ENCODE measurements around the gene MTNR1A. TPM values are rescaled to one million over a fixed set of nuclear protein-coding genes. Genes with fewer than 3 reads are reported as not detected.
"Not testable (repeated sequence)": the region's sequence is repeated elsewhere in the genome, so short reads cannot be mapped to it uniquely, and the experiment has no call there.

Gene MTNR1A
- polyA plus RNA-seq, 1 donor = 0.48 TPM

DNA sequence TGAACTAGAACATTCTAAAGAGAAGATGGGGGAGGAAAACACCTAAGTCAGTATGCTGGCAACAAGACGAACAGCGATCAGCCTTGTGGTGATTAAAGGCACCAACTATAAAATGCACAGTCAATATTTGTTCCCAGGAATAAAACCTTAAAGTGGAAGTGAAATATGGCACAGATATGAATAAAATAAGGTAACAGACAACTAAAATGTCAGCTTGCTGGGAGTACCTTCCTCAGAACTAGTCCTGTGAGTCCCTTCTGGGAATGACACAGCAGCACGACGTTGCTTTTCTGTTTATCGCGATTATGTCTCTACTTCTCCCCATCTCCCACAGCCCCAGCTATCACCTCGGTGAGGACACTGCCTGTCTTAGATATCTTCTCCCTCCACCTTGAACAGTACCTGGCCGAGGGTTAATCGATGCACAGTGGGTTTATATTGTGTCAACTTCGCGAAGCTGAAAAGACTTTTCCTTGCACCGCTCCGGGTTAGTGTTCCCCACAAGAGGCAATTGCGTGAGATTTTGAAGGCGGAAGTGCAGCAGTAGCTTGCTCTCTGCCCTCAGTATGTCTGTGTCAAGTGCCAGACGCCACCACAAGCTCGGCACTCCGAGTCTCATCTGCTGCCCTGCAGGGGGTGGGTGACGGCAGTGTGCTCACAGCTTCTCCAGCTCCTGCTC, 17.4 kb downstream of the MTNR1A start:
- H3K9me3 ChIP-seq (ENCODE audit: control insufficient read depth, low read depth, low read length) = no peaks in the 10 kb centered on the region
- WGBS (ENCODE audit: insufficient coverage, low lambda C conversion rate) = 86% methylated on average over 6 of the region's 19 CpGs
- no peak overlapping the region for H3K4me3 ChIP-seq (ENCODE audit: low read length)
- H3K27ac ChIP-seq (ENCODE audit: low read length) = no peak overlapping the region
- H3K27me3 ChIP-seq (ENCODE audit: control insufficient read depth, insufficient read depth, low read length) = no peaks in the 10 kb centered on the region
- H3K4me1 ChIP-seq (ENCODE audit: control insufficient read depth, insufficient read depth, low read length) = no peaks in the 10 kb centered on the region
- H3K36me3 ChIP-seq (ENCODE audit: control insufficient read depth, insufficient read depth, low read length) = no peaks in the 10 kb centered on the region
- no peak for DNase-seq

DNA sequence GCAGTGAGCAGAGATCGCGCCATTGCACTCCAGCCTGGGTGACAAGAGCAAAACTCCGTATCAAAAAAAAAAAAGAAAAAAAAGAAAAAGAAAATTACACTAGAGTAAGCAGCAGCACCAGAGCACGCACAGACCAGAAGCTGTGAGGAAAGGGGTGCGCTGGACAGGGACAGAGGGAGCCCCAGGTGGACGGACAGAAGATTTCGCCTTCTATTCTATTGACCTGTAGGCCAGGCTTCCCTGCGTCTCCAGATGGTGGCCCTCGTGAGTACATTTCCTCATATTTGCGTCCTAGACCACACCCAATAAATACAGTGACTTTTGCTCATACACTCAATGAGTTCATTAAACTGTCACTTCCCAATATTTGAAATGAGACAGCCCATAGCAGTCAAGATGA, 19.1 kb downstream of the MTNR1A start:
- H3K36me3 ChIP-seq (ENCODE audit: control insufficient read depth, insufficient read depth, low read length) = no peaks in the 10 kb centered on the region
- H3K27ac ChIP-seq (ENCODE audit: low read length) = no peak overlapping the region
- no peak overlapping the region for H3K4me3 ChIP-seq (ENCODE audit: low read length)
- no peaks in the 10 kb centered on the region for H3K4me1 ChIP-seq (ENCODE audit: control insufficient read depth, insufficient read depth, low read length)
- WGBS (ENCODE audit: insufficient coverage, low lambda C conversion rate) = no CpG with 5 or more reads among the region's 10 CpGs
- H3K27me3 ChIP-seq (ENCODE audit: control insufficient read depth, insufficient read depth, low read length) = no peaks in the 10 kb centered on the region
- H3K9me3 ChIP-seq (ENCODE audit: control insufficient read depth, low read depth, low read length) = no peaks in the 10 kb centered on the region
- DNase-seq = no peak

DNA sequence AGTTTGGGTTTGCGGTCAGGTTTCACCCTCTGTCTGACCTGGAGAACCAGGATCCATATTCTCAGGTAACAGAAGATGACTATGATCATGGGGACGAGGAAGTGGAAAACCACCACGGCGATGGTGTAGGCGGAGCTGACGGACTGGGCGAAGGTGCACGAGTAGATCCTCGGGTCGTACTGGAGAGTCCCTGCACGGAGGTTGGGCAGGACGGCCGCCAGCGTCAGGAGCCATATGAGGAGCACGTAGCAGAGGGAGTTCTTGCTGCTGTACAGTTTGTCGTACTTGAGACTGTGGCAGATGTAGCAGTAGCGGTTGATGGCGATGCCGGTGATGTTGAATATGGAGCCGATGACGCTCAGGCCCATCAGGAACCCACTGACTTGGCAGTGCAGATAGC, 21.3 kb downstream of the MTNR1A start:
- Histone ChIP-seq H3K27me3 (ENCODE audit: control insufficient read depth, insufficient read depth, low read length) (no peaks in the 10 kb centered on the region), H3K4me1 (ENCODE audit: control insufficient read depth, insufficient read depth, low read length) (no peaks in the 10 kb centered on the region), H3K36me3 (ENCODE audit: control insufficient read depth, insufficient read depth, low read length) (no peaks in the 10 kb centered on the region), H3K27ac (ENCODE audit: low read length) (no peak overlapping the region), H3K4me3 (ENCODE audit: low read length) (no peak overlapping the region), H3K9me3 (ENCODE audit: control insufficient read depth, low read depth, low read length) (no peaks in the 10 kb centered on the region)
- DNase-seq = no peak
- WGBS (ENCODE audit: insufficient coverage, low lambda C conversion rate) = no CpG with 5 or more reads among the region's 21 CpGs

DNA sequence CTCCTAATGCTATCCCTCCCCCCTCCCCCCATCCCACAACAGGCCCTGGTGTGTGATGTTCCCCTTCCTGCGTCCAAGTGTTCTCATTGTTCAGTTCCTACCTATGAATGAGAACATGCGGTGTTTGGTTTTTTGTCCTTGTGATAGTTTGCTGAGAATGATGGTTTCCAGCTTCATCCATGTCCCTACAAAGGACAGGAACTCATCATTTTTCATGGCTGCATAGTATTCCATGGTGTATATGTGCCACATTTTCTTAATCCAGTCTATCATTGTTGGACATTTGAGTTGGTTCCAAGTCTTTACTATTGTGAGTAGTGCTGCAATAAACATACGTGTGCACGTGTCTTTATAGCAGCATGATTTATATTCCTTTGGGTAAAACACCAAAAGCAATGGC, 31.4 kb downstream of the MTNR1A start:
- H3K27me3 ChIP-seq (ENCODE audit: control insufficient read depth, insufficient read depth, low read length); H3K36me3 ChIP-seq (ENCODE audit: control insufficient read depth, insufficient read depth, low read length); H3K4me3 ChIP-seq (ENCODE audit: low read length); H3K4me1 ChIP-seq (ENCODE audit: control insufficient read depth, insufficient read depth, low read length); H3K27ac ChIP-seq (ENCODE audit: low read length); H3K9me3 ChIP-seq (ENCODE audit: control insufficient read depth, low read depth, low read length); DNase-seq: not testable (repeated sequence)
- WGBS (ENCODE audit: insufficient coverage, low lambda C conversion rate) = no CpG with 5 or more reads among the region's 4 CpGs

DNA sequence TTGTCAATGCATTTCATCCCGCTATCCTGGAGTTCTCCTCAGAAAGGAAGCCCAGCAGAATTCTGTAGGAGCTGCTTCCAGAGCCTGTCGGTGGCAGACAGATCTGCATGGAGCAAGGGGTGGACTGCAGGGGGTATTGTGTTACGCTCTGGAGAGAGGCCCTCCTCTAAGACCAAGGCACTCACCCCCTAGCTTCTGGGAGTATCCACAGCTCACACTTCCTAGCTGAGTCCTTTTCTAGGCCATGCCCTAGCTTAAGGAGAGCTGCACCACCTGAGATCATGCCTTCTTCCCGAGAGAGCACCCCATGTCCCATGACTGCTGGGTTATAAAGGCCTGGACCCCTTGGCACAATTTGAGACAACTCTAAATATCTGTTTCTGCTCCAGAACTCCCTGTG, 39.1 kb downstream of the MTNR1A start:
- no peaks in the 10 kb centered on the region for H3K4me1 ChIP-seq (ENCODE audit: control insufficient read depth, insufficient read depth, low read length)
- H3K36me3 ChIP-seq (ENCODE audit: control insufficient read depth, insufficient read depth, low read length) = no peaks in the 10 kb centered on the region
- no CpG with 5 or more reads among the region's 4 CpGs for WGBS (ENCODE audit: insufficient coverage, low lambda C conversion rate)
- no peak overlapping the region for H3K27ac ChIP-seq (ENCODE audit: low read length)
- H3K4me3 ChIP-seq (ENCODE audit: low read length) = no peak overlapping the region
- no peaks in the 10 kb centered on the region for H3K9me3 ChIP-seq (ENCODE audit: control insufficient read depth, low read depth, low read length)
- DNase-seq = no peak
- H3K27me3 ChIP-seq (ENCODE audit: control insufficient read depth, insufficient read depth, low read length) = no peaks in the 10 kb centered on the region

DNA sequence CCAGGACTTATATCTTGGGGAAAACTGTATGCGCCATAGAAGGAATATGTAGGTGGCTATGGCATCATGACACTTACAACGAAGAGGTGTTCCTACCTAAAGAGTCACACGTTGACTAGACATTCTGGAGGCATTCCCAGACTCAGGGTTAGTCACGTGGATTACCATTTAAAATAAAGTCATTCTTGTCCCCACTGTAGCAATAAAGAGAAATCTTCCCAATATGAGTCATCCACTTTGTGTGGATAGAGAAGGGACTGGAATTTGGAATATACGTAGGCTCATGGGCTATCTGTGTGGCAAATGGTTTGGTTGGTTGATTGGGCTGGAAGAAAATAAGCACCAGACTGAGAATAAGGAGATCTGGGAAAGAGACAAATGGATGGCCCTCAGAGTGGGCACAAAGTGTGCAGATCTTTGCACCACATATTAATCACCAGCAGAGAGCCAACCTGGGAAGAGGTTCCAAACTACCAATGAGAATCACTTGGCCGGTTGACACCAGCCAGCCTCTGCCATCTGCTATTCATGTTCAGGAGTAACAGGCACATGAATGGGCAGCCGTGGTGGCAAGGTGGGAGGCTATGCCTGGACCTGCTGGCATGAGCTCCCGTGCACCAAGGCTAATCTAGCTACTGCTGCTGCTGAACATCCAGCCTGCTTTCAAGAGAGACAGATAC, 41.0 kb downstream of the MTNR1A start:
- no CpG with 5 or more reads among the region's 8 CpGs for WGBS (ENCODE audit: insufficient coverage, low lambda C conversion rate)

DNA sequence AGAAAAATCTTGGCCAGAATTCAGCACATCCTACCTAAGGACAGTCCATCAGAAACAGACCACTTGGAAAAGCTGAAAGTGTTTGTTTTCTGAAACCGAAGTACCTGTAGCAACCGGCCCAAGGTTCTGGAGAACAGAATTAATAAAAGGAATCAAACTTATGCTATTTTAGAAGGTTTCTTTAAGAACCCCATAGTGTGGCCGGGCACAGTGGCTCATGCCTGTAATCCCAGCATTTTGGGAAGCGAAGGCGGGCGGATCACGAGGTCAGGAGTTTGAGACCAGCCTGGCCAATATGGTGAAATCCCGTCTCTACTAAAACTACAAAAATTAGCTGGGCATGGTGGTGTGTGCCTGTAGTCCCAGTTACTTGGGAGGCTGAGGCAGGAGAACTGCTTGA, 50.6 kb downstream of the MTNR1A start:
- DNase-seq; H3K9me3 ChIP-seq (ENCODE audit: control insufficient read depth, low read depth, low read length); H3K36me3 ChIP-seq (ENCODE audit: control insufficient read depth, insufficient read depth, low read length); H3K27ac ChIP-seq (ENCODE audit: low read length); H3K4me1 ChIP-seq (ENCODE audit: control insufficient read depth, insufficient read depth, low read length); H3K27me3 ChIP-seq (ENCODE audit: control insufficient read depth, insufficient read depth, low read length); H3K4me3 ChIP-seq (ENCODE audit: low read length): not testable (repeated sequence)
- no CpG with 5 or more reads among the region's 8 CpGs for WGBS (ENCODE audit: insufficient coverage, low lambda C conversion rate)

More for the DNA sequence above, 41.0 kb downstream of the MTNR1A start:
- Histone ChIP-seq H3K4me1 (ENCODE audit: control insufficient read depth, insufficient read depth, low read length) (no peaks in the 10 kb centered on the region), H3K9me3 (ENCODE audit: control insufficient read depth, low read depth, low read length) (no peaks in the 10 kb centered on the region), H3K4me3 (ENCODE audit: low read length) (no peak overlapping the region), H3K27ac (ENCODE audit: low read length) (no peak overlapping the region), H3K27me3 (ENCODE audit: control insufficient read depth, insufficient read depth, low read length) (no peaks in the 10 kb centered on the region), H3K36me3 (ENCODE audit: control insufficient read depth, insufficient read depth, low read length) (no peaks in the 10 kb centered on the region)
- no peak for DNase-seq

DNA sequence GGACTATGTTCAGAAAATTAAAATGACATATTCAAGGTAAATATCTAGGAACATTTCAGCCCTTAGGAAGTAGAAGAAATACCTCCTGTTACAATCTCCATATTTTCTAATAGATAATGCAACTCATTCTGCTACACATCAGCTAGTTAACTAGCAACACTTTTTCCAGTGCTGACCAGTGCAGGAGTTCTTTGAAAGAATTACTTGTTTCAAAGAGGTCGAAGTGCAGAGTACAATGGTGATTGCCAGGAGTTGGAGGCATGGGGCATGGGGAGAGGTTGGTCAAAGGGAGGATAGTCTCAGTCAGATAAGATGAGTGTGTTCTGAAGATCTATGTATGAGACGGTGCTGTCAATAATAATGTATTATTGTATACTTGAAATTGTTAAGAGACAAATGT, 53.1 kb downstream of the MTNR1A start:
- Histone ChIP-seq H3K4me1 (ENCODE audit: control insufficient read depth, insufficient read depth, low read length) (peaks cover 6% of the 10 kb centered on the region), H3K27me3 (ENCODE audit: control insufficient read depth, insufficient read depth, low read length) (no peaks in the 10 kb centered on the region), H3K27ac (ENCODE audit: low read length) (peak overlapping the region; percentile 36), H3K36me3 (ENCODE audit: control insufficient read depth, insufficient read depth, low read length) (no peaks in the 10 kb centered on the region), H3K4me3 (ENCODE audit: low read length) (no peak overlapping the region), H3K9me3 (ENCODE audit: control insufficient read depth, low read depth, low read length) (peaks cover 3% of the 10 kb centered on the region)
- WGBS (ENCODE audit: insufficient coverage, low lambda C conversion rate) = no CpG with 5 or more reads among the region's 2 CpGs
- peak; percentile 55 to 74 for DNase-seq

DNA sequence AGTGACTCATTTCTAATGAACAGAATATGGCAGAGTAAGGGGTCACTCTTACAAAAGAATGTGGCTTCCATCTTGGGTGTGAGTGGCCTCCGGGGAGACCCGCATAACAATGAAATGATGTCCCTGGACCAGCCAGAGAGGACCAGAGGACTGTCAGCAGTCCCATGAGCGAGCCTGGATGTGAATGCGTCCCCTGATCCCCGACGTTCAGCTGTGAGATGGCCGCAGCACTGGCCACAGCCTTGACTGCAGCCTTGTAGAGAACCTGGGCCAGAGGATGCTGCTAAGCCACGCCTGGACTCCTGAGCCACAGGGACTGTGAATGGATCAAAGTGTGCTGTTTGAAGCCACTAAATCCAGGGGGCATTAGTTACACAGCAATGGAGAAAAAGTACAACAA, 53.8 kb downstream of the MTNR1A start:
- H3K4me1 ChIP-seq (ENCODE audit: control insufficient read depth, insufficient read depth, low read length) = peaks cover 6% of the 10 kb centered on the region

DNA sequence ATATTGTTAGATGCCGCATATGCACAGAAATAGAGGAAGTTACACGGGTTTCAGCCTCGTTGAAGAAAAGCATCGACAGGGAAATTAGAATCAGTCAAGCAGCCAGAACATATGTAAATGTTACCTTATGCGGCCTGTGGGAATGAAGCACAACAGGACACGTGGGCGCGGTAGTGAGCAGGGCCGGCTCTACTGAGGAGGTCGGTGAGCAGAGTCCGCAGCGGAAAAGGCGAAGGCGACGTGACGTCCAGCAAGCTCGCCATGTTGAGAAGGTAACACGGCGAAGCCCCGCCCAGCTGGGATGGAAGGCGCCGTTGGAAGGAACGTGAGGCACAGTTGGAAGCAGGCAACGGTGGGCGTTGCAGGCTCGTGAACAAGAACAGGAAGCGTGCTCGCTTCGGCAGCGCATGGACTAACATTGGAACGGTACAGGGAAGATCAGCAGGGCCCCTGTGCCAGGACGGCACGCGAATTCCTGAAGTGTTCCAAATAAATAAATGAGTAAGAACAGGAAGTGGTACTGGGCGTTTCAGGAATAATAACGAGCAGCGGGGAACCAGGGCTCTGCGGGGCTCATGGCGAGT, 54.6 kb downstream of the MTNR1A start:
- no peak overlapping the region for H3K4me3 ChIP-seq (ENCODE audit: low read length)
- peaks cover 6% of the 10 kb centered on the region for H3K4me1 ChIP-seq (ENCODE audit: control insufficient read depth, insufficient read depth, low read length)
- H3K9me3 ChIP-seq (ENCODE audit: control insufficient read depth, low read depth, low read length) = peaks cover 3% of the 10 kb centered on the region
- DNase-seq = peak in 1 of 2 donors; percentile 5
- WGBS (ENCODE audit: insufficient coverage, low lambda C conversion rate) = 92% methylated on average over 14 of the region's 39 CpGs
- H3K27me3 ChIP-seq (ENCODE audit: control insufficient read depth, insufficient read depth, low read length) = no peaks in the 10 kb centered on the region
- no peak overlapping the region for H3K27ac ChIP-seq (ENCODE audit: low read length)
- no peaks in the 10 kb centered on the region for H3K36me3 ChIP-seq (ENCODE audit: control insufficient read depth, insufficient read depth, low read length)

More for the DNA sequence above, 53.8 kb downstream of the MTNR1A start:
- DNase-seq = no peak
- Histone ChIP-seq H3K27ac (ENCODE audit: low read length) (peak overlapping the region; percentile 36), H3K27me3 (ENCODE audit: control insufficient read depth, insufficient read depth, low read length) (no peaks in the 10 kb centered on the region), H3K9me3 (ENCODE audit: control insufficient read depth, low read depth, low read length) (peaks cover 3% of the 10 kb centered on the region), H3K36me3 (ENCODE audit: control insufficient read depth, insufficient read depth, low read length) (no peaks in the 10 kb centered on the region), H3K4me3 (ENCODE audit: low read length) (no peak overlapping the region)
- WGBS (ENCODE audit: insufficient coverage, low lambda C conversion rate) = no CpG with 5 or more reads among the region's 8 CpGs
